ENCODE results near the gene IFNLR1.

DNA sequence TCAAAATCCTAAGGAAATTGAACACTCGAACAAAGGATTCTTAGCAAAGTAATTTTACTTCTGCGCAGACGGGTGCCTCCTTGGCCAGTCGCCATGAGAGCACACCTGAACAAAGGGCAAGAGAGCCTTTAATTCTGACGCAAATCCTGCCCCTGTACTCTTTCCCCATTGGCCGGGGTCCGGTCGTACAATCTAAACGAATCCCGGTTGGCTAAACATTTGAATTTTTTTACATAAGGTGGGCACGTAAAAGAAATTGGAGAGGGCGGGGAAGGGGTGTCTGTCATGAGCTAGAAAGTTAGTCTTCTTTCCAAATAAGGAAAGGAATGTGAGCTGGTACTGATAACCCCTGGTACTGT is 35.9 kb downstream of the IFNLR1 start:
- no peak for TF ChIP-seq SIN3A (IDR thresholded peaks at IDR 0.05; ENCODE audit: borderline replicate concordance, insufficient read depth, low read length)
- no peak for TF ChIP-seq FOXP2 (optimal IDR thresholded peaks at IDR 0.05; ENCODE audit: borderline replicate concordance, extremely low read depth, extremely low read length, insufficient read depth)
- no peak for TF ChIP-seq POLR2AphosphoS5 (IDR thresholded peaks at IDR 0.05; ENCODE audit: low read depth, low read length)

All from PFSK-1 (cell line).